HFF-Myc (cell line): ENCODE results near the gene TAC4.

ENCODE experiments used
- DNase-seq: peaks from one replicate; pipeline ENCODE4 v3.0.0-alpha.2; 2011; ENCODE audit warnings: low read depth; ENCODE audit errors: extremely low read depth
- H3K4me3 ChIP-seq: replicated peaks from 2 replicates; pipeline ENCODE4 v1.5.1; 2011; ENCODE audit warnings: low read depth, mild to moderate bottlenecking, control low read depth, low read length
- CTCF ChIP-seq: IDR thresholded peaks from 2 replicates; pipeline ENCODE4 v1.5.1; 2012; ENCODE audit warnings: mild to moderate bottlenecking, low read depth, low read length, control low read depth; ENCODE audit errors: missing control alignments

Gene TAC4

GRCh38 chr17:49846938-49847712 is 744 bp downstream of the TAC4 start:
- no peak for TF ChIP-seq CTCF
- H3K4me3 ChIP-seq = no peak overlapping the region
- DNase-seq = no peak

DNA sequence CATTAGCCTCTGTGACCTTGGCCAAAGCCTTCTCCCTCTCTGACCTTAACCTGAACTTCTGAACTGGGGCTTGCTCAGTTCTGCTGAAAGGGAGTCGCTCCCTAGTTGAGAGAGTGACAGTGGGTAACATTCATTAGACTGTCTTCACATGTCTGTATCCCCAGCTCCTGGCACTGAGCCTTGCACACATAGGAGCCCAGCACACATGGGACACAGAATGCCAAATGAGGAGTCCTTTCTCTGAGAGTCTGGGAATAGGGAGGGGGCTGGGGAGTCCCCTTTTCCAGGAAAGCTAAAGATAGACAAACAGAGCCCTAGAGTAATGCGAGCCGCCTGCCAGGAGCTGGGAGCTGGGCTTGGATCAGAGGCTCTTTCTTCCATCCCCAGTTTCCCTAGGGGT is 2.5 kb downstream of the TAC4 start:
- H3K4me3 ChIP-seq = no peak overlapping the region
- no peak for DNase-seq
- TF ChIP-seq CTCF = no peak

DNA sequence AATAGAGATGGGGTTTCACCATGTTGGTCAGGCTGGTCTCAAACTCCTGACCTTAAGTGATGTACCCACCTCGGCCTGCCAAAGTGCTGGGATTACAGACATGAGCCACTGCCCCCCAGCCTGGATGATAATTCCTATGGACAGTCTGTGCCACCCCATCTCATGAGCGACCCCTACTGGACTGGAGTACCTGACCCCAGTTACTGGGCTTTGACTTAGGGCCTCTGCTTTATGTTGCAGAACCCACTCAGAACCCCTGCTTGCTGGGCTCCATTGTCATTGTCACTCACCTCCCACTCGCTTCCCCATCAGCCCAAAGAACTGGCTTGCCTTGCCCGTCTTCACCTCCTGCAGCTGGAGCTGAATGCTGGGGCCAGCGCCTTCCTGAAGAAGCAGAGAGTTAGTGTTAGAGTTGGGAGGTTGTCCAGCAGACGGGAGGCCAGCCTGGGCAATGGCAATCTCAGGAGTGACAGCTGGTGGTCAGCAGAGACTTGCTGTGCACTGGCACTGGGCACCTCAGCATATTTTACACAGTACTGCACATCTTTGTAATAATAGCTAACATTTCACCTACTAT is 4.0 kb downstream of the TAC4 start:
- peak; percentile 53 for TF ChIP-seq CTCF
- no peak overlapping the region for H3K4me3 ChIP-seq
- DNase-seq = no peak

GRCh38 chr17:49842846-49843245 is 5.0 kb downstream of the TAC4 start:
- no peak overlapping the region for H3K4me3 ChIP-seq
- no peak for DNase-seq
- no peak for TF ChIP-seq CTCF

DNA sequence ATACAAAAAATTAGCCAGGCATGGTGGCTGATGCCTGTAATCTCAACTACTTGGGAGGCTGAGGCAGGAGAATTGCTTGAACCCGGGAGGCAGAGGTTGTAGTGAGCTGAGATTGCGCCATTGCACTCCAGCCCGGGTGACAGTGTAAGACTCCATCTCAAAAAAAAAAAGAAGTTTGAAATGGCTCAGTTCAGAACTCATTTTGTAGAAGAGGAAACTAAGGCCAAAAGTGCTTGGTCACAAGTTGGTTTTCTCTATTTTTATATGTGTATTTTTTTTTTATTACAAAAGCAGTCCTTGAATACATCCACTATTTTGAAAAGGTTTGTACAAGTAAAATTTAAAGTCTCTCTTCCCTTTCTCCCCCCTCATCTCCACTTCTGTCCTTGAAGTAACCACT is 5.5 kb downstream of the TAC4 start:
- no peak for TF ChIP-seq CTCF
- no peak for DNase-seq
- no peak overlapping the region for H3K4me3 ChIP-seq

- no peak overlapping the region for H3K4me3 ChIP-seq
- no peak for DNase-seq
- peak; percentile 16 for TF ChIP-seq CTCF
These were observed 6.3 kb downstream of the TAC4 start for GRCh38 chr17:49841548-49841947.
